SK-N-SH (cell line): ENCODE measurements around the gene GADL1. TPM values are rescaled to one million over a fixed set of nuclear protein-coding genes. Genes with fewer than 3 reads are reported as not detected.
A peak's percentile ranks its signal among the peaks of the same experiment; 100 is the strongest.

Experiments
- CTCF ChIA-PET: fragments of 300-600, 350-600 bp; formaldehyde crosslinking; extraction: SDS; loops from one replicate; lab custom pipeline; 2021; lab: Yijun Ruan, JAX
- POLR2A ChIA-PET: fragments of 350-600 bp; sonication (Branson Sonifier 250); formaldehyde crosslinking; extraction: SDS; loops from one replicate; lab custom pipeline; 2020; ENCODE audit warnings: antibody characterized with exemption, inconsistent platforms; lab: Yijun Ruan, JAX
- DNase-seq: peaks from one replicate; pipeline ENCODE4 v3.0.0; 2012
- H2AFZ ChIP-seq: fragments of 200-600 bp; sonication (generic); 2 replicates; pipeline ENCODE4 v1.8.1; 2016; ENCODE audit warnings: antibody characterized with exemption, mild to moderate bottlenecking, low read depth
- H3F3A ChIP-seq: fragments of 200-600 bp; sonication (generic); replicated peaks from 2 replicates; pipeline ENCODE3; 2016; ENCODE audit warnings: antibody characterized with exemption, mild to moderate bottlenecking; ENCODE audit not compliant: insufficient read depth
- H3K27ac ChIP-seq, 2 experiments: fragments of 200-500 bp in 1 of 2; fragments of 200-600 bp in 1 of 2; sonication (Bioruptor generic) in 1 of 2; sonication (generic), shearing (Covaris generic) in 1 of 2; 2 replicates each; pipeline versions ENCODE4 v1.5.1 to v1.6.1; 2014 to 2016; ENCODE audit warnings: low read depth in 2 of 2, inconsistent platforms in 1 of 2, low read length in 1 of 2, mild to moderate bottlenecking in 1 of 2, mixed read lengths in 1 of 2
- H3K27me3 ChIP-seq: fragments of 200-600 bp; sonication (generic), shearing (Covaris generic); 2 replicates; pipeline ENCODE4 v1.6.1; 2016; ENCODE audit warnings: mixed run types; ENCODE audit not compliant: insufficient read depth
- H3K36me3 ChIP-seq, 2 experiments: fragments of 200-500 bp in 1 of 2; fragments of 200-600 bp in 1 of 2; sonication (Bioruptor generic) in 1 of 2; sonication (generic) in 1 of 2; replicated peaks in 1 of 2; 2 replicates each; pipeline versions ENCODE3 to v1.5.1; 2014 to 2016; ENCODE audit warnings: low read length in 1 of 2, mild to moderate bottlenecking in 1 of 2; ENCODE audit not compliant: insufficient read depth in 2 of 2, control insufficient read depth in 1 of 2
- H3K4me1 ChIP-seq, 2 experiments: fragments of 200-500 bp in 1 of 2; fragments of 200-600 bp in 1 of 2; sonication (Bioruptor generic) in 1 of 2; sonication (generic), shearing (Covaris generic) in 1 of 2; 2 replicates each; pipeline versions ENCODE4 v1.5.1 to v1.6.1; 2014 to 2016; ENCODE audit warnings: low read depth in 1 of 2, low read length in 1 of 2, mixed run types in 1 of 2; ENCODE audit not compliant: insufficient read depth in 2 of 2, control insufficient read depth in 1 of 2
- H3K4me2 ChIP-seq: fragments of 200-600 bp; sonication (generic), shearing (Covaris generic); 2 replicates; pipeline ENCODE4 v1.6.1; 2017; ENCODE audit warnings: mixed run types
- H3K4me3 ChIP-seq, 2 experiments: fragments of 200-500 bp in 1 of 2; fragments of 200-600 bp in 1 of 2; sonication (Bioruptor generic) in 1 of 2; sonication (generic), shearing (Covaris generic) in 1 of 2; 2 replicates each; pipeline versions ENCODE4 v1.5.1 to v1.8.1; 2014 to 2016; ENCODE audit warnings: low read depth in 2 of 2, inconsistent platforms in 1 of 2, low read length in 1 of 2, mild to moderate bottlenecking in 1 of 2, mixed read lengths in 1 of 2, moderate library complexity in 1 of 2
- H3K79me2 ChIP-seq: fragments of 200-600 bp; sonication (generic); 2 replicates; pipeline ENCODE4 v1.8.1; 2017; ENCODE audit warnings: mild to moderate bottlenecking; ENCODE audit not compliant: insufficient read depth
- H3K9ac ChIP-seq: fragments of 200-600 bp; sonication (generic); 2 replicates; pipeline ENCODE4 v1.6.1; 2017; ENCODE audit warnings: mixed run types
- H3K9me2 ChIP-seq: fragments of 200-600 bp; sonication (generic); 2 replicates; pipeline ENCODE4 v1.6.1; 2017; ENCODE audit warnings: mixed run types
- H3K9me3 ChIP-seq: fragments of 200-600 bp; sonication (generic); 2 replicates; pipeline ENCODE4 v1.6.1; 2017; ENCODE audit warnings: mixed run types, mild to moderate bottlenecking, moderate library complexity
- H4K20me1 ChIP-seq: fragments of 200-600 bp; sonication (generic); 2 replicates; pipeline ENCODE4 v1.6.1; 2017; ENCODE audit warnings: mild to moderate bottlenecking, mixed run types; ENCODE audit not compliant: insufficient read depth
- CTCF ChIP-seq: fragments of 200-600 bp; sonication (generic); IDR thresholded peaks from 2 replicates; pipeline ENCODE4 v1.6.1; 2017; ENCODE audit warnings: antibody characterized with exemption, mild to moderate bottlenecking, moderate library complexity
- EP300 ChIP-seq, 2 experiments: IDR thresholded peaks; 2 replicates each; pipeline versions ENCODE4 v1.4.0 to v1.6.1; 2012; ENCODE audit warnings: borderline replicate concordance in 1 of 2, low read depth in 1 of 2, low read length in 1 of 2
- FOSL2 ChIP-seq: IDR thresholded peaks from 2 replicates; pipeline ENCODE4 v1.4.0; 2012; ENCODE audit warnings: low read depth, mild to moderate bottlenecking, moderate library complexity, borderline replicate concordance
- GABPA ChIP-seq: IDR thresholded peaks from 2 replicates; pipeline ENCODE4 v1.4.0; 2012; ENCODE audit warnings: low read depth, mild to moderate bottlenecking
- GATA2 ChIP-seq: sonication (generic); formaldehyde crosslinking; IDR thresholded peaks from 2 replicates; pipeline ENCODE4 v1.5.0; 2020; ENCODE audit warnings: mild to moderate bottlenecking, missing genetic modification reagents
- JUND ChIP-seq: IDR thresholded peaks from 2 replicates; pipeline ENCODE4 v1.4.0; 2012
- MEF2A ChIP-seq: IDR thresholded peaks from 2 replicates; pipeline ENCODE4 v1.4.0; 2012; ENCODE audit warnings: low read depth, borderline replicate concordance
- MXI1 ChIP-seq: IDR thresholded peaks from 2 replicates; pipeline ENCODE4 v1.6.1; 2012; ENCODE audit warnings: mild to moderate bottlenecking, low read depth, low read length, improper control_type of control experiment
- RAD21 ChIP-seq: IDR thresholded peaks from 2 replicates; pipeline ENCODE4 v1.6.1; 2012; ENCODE audit warnings: mild to moderate bottlenecking, low read length
- RCOR1 ChIP-seq: fragments of 150-350 bp; IDR thresholded peaks from 2 replicates; pipeline ENCODE4 v1.6.1; 2017; ENCODE audit warnings: antibody characterized with exemption, low read length
- RFX5 ChIP-seq: IDR thresholded peaks from 2 replicates; pipeline ENCODE4 v1.6.1; 2012; ENCODE audit warnings: mild to moderate bottlenecking, improper control_type of control experiment, low read length
- SMC3 ChIP-seq: IDR thresholded peaks from 2 replicates; pipeline ENCODE4 v1.6.1; 2012; ENCODE audit warnings: low read depth, low read length, improper control_type of control experiment
- TCF12 ChIP-seq: IDR thresholded peaks from 2 replicates; pipeline ENCODE4 v1.4.0; 2012
- USF2 ChIP-seq: fragments of 150-350 bp; IDR thresholded peaks from 2 replicates; pipeline ENCODE4 v1.6.1; 2017; ENCODE audit warnings: antibody characterized with exemption, low read length, low read depth, borderline replicate concordance
- WGBS: methylation state at CpG from one replicate; pipeline ENCODE4 v1.1.6; 2017; ENCODE audit warnings: low lambda C conversion rate; 5-methylcytosine and 5-hydroxymethylcytosine counted together
- polyA plus RNA-seq, 3 experiments: library from polyadenylated mRNA; depleted of rRNA; stranded (reverse); fragments of >200 nt; gene quantifications; 2 replicates each; pipeline ENCODE4 v1.2.3, GENCODE V29; 2012
- TF ChIP-seq, protein P1 (sequence below): IDR thresholded peaks from 2 replicates; pipeline ENCODE4 v1.4.0; 2012; ENCODE audit warnings: low read depth, borderline replicate concordance
- TF ChIP-seq, protein P2 (sequence below): fragments of 150-350 bp; IDR thresholded peaks from 2 replicates; pipeline ENCODE4 v1.6.1; 2016; ENCODE audit warnings: mild to moderate bottlenecking, low read depth, low read length

Gene GADL1
- polyA plus RNA-seq, 1 of the 3 experiments (the other 2 are of a cell fraction): not detected

GRCh38 chr3:30790150-30790549, 104.3 kb downstream of the GADL1 start (continued):
- TF ChIP-seq, protein P1, sequence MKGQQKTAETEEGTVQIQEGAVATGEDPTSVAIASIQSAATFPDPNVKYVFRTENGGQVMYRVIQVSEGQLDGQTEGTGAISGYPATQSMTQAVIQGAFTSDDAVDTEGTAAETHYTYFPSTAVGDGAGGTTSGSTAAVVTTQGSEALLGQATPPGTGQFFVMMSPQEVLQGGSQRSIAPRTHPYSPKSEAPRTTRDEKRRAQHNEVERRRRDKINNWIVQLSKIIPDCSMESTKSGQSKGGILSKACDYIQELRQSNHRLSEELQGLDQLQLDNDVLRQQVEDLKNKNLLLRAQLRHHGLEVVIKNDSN: no peak
- no peak for TF ChIP-seq GABPA
- no peak for TF ChIP-seq USF2
- TF ChIP-seq TCF12: no peak

DNA sequence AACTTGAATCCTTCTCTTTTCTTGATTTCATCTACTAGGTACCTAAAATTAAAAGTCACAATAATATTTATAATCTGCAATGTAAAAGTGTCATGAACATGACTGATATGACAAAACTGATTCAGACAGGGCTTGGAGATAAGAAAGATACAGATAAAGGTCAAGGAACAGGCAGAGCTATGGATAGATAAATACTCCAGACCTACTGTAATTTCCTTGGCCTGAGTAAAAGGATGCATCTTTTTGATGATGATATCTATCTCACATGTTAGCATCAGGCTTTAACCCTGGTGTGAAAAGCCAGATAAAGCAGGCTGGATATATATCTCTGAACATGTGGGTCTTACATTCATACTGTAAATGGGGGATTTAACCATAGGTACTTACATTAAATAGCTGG, 108.1 kb downstream of the GADL1 start:
- Histone ChIP-seq H3K9ac (no peak overlapping the region), H3K27me3 (peaks cover 4% of the 10 kb centered on the region; the same call in 1 of the 2 replicates), H3K27ac (no peak overlapping the region), H4K20me1 (no peaks in the 10 kb centered on the region), H3K4me2 (no peak overlapping the region), H3K9me3 (no peaks in the 10 kb centered on the region), H2AFZ (no peak overlapping the region), H3K79me2 (no peaks in the 10 kb centered on the region), H3K36me3 (no peaks in the 10 kb centered on the region), H3K4me1 (peaks cover 0 to 2% of the 10 kb centered on the region in 2 experiments; a peak in 1 of 4 replicates), H3F3A (no peaks in the 10 kb centered on the region), H3K9me2 (no peaks in the 10 kb centered on the region), H3K4me3 (no peak overlapping the region)
- ChIA-PET POLR2A (no interaction called here), CTCF (interaction anchor here (1.1 to 3.2 kb wide), 2 partner anchors 9 to 16 kb away, joined by 3 to 11 read pairs; no protein-coding TSS in a partner anchor)
- TF ChIP-seq RCOR1 (peak; percentile 37; the same call in 1 of the 2 replicates), EP300 (IDR thresholded peaks at IDR 0.05; ENCODE audit: borderline replicate concordance in 1 of 2, low read depth in 1 of 2, low read length in 1 of 2) (peak in 1 of 2 experiments; percentile 30; a peak in 1 of 4 replicates), GATA2 (CRISPR knock-in tag) (peak; percentile 85), FOSL2 (no peak)
- DNase-seq: peak; percentile 1

- H2AFZ ChIP-seq: no peak overlapping the region
- peak; percentile 9 for DNase-seq
- H3K9me2 ChIP-seq: no peaks in the 10 kb centered on the region
- no peak for TF ChIP-seq RFX5
- TF ChIP-seq MEF2A: no peak
- peak; percentile 56 for TF ChIP-seq RAD21
- TF ChIP-seq GABPA: no peak
- TF ChIP-seq, protein P2, sequence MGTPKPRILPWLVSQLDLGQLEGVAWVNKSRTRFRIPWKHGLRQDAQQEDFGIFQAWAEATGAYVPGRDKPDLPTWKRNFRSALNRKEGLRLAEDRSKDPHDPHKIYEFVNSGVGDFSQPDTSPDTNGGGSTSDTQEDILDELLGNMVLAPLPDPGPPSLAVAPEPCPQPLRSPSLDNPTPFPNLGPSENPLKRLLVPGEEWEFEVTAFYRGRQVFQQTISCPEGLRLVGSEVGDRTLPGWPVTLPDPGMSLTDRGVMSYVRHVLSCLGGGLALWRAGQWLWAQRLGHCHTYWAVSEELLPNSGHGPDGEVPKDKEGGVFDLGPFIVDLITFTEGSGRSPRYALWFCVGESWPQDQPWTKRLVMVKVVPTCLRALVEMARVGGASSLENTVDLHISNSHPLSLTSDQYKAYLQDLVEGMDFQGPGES: no peak
- no peak for TF ChIP-seq MXI1
- no peak for TF ChIP-seq JUND
- 0 out of 2 replicates have a peak, but pooled peaks have one; percentile 21 for TF ChIP-seq SMC3
- TF ChIP-seq CTCF: peak; percentile 50
- no peaks in the 10 kb centered on the region for H3K9me3 ChIP-seq
- H3K27ac ChIP-seq: no peak overlapping the region
- H3K79me2 ChIP-seq: no peaks in the 10 kb centered on the region
- H3F3A ChIP-seq: no peaks in the 10 kb centered on the region
- no peaks in the 10 kb centered on the region for H3K4me1 ChIP-seq
- no peaks in the 10 kb centered on the region for H3K36me3 ChIP-seq
- WGBS: no CpG with 5 or more reads among the region's 1 CpG
- no peak overlapping the region for H3K4me2 ChIP-seq
- no peaks in the 10 kb centered on the region for H4K20me1 ChIP-seq
- H3K9ac ChIP-seq: no peak overlapping the region
- CTCF ChIA-PET: interaction anchor here (0.7 to 3.7 kb wide), 3 partner anchors 10 to 352 kb away, joined by 3 to 21 read pairs (median 5); no protein-coding TSS in a partner anchor
- H3K4me3 ChIP-seq: no peak overlapping the region
- H3K27me3 ChIP-seq: peaks cover 2% of the 10 kb centered on the region; the same call in 1 of the 2 replicates
- POLR2A ChIA-PET: no interaction called here
These were observed 114.7 kb downstream of the GADL1 start for GRCh38 chr3:30779686-30780287.
